ENCODE measurements around the gene RUFY1. TPM values are rescaled to one million over a fixed set of nuclear protein-coding genes. Genes with fewer than 3 reads are reported as not detected.

The RUFY1 gene
- total RNA-seq, 2 donors from 2014 or later: 56.2 to 86.3 TPM

Other genes starting within 250 kb of the RUFY1 start
- 10 to 100 TPM; 34.4 to 60.7 TPM for gene ADAMTS2, start 205.1 kb upstream of the RUFY1 start, total RNA-seq
- gene HNRNPH1, start 73.1 kb downstream of the RUFY1 start, total RNA-seq: 100 to 1,000 TPM; 442 to 785 TPM
- 1 to 10 TPM in 1 of 2 donors, not detected in 1; 1.4 TPM for gene CBY3, start 130.5 kb downstream of the RUFY1 start, total RNA-seq
- 100 to 1,000 TPM; 240 to 371 TPM for gene CANX, start 148.4 kb downstream of the RUFY1 start, total RNA-seq
- 10 to 100 TPM; 22.9 to 38.1 TPM for gene MAML1, start 182.3 kb downstream of the RUFY1 start, total RNA-seq
- 1 to 10 TPM; 4.9 to 6.6 TPM for gene LTC4S, start 243.4 kb downstream of the RUFY1 start, total RNA-seq